Mesothelial cell of epicardium (in vitro differentiated cells): ENCODE measurements around the gene DRC7. TPM values are rescaled to one million over a fixed set of nuclear protein-coding genes. Genes with fewer than 3 reads are reported as not detected.

Experiments
- DNase-seq, 2 experiments: peaks; one replicate each; pipeline ENCODE4 v3.0.0; 2021; ENCODE audit warnings: low spot score in 2 of 2; ENCODE audit not compliant: unreplicated experiment in 2 of 2
- H3K27ac Mint-ChIP-seq: 2 replicates; pipeline ENCODE4 v1.8.0; 2021; ENCODE audit warnings: mixed read lengths
- H3K27me3 Mint-ChIP-seq: 2 replicates; pipeline ENCODE4 v1.8.0; 2021; ENCODE audit warnings: low read depth, mixed read lengths
- H3K36me3 Mint-ChIP-seq: 2 replicates; pipeline ENCODE4 v1.8.0; 2021; ENCODE audit warnings: mixed read lengths
- H3K4me1 Mint-ChIP-seq: 2 replicates; pipeline ENCODE4 v1.8.0; 2021; ENCODE audit warnings: mixed read lengths
- H3K4me3 Mint-ChIP-seq: 2 replicates; pipeline ENCODE4 v1.8.0; 2021; ENCODE audit warnings: mild to moderate bottlenecking, moderate library complexity, mixed read lengths
- H3K9me3 Mint-ChIP-seq: 2 replicates; pipeline ENCODE4 v1.8.0; 2021; ENCODE audit warnings: mixed read lengths
- total RNA-seq: library from RNA; stranded (reverse); gene quantifications from 3 replicates; pipeline ENCODE4 v1.2.1, GENCODE V29; 2021
- TF ChIP-seq, protein P1 (sequence below): fragments of 200-600 bp; sonication (generic); IDR thresholded peaks from one replicate; pipeline ENCODE4 v1.5.0; 2021; ENCODE audit warnings: antibody characterized with exemption; ENCODE audit not compliant: unreplicated experiment

The DRC7 gene
- total RNA-seq, 1 donor from 2014 or later, result not detected

DNA sequence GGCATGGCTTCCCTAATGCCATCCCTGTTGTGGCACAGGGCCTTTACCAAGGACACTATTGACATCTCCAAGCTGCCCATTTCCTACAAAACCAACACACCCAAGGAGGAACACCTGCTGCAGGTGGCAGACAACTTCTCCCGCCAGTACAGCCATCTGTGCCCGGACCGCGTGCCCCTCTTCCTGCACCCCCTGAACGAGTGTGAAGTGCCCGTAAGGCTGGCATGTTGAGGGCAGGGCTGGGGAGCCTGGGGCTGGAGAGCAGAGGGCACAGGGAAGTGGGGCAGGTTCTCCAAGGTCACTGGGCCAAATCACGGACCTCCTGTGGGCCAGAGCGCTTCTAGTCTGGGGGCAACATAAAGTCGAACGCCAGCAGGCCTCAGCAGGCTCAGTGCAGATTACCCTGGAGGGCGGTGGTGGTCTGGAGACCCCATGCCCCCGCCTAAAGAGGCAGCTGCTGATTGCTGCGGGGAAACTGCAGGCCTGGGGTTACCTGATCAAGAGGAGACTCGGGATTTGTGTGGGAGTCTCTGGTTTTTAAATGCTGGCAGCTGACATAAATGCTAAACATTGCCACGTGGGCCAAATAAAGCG lies 4.3 kb downstream of the DRC7 start:
- Mint-ChIP-seq H3K36me3 (no peaks in the 10 kb centered on the region), H3K27me3 (no peaks in the 10 kb centered on the region), H3K4me3 (no peak overlapping the region), H3K27ac (no peak overlapping the region), H3K4me1 (peaks cover 20% of the 10 kb centered on the region), H3K9me3 (no peaks in the 10 kb centered on the region)
- DNase-seq, result no peak
- TF ChIP-seq, protein P1, sequence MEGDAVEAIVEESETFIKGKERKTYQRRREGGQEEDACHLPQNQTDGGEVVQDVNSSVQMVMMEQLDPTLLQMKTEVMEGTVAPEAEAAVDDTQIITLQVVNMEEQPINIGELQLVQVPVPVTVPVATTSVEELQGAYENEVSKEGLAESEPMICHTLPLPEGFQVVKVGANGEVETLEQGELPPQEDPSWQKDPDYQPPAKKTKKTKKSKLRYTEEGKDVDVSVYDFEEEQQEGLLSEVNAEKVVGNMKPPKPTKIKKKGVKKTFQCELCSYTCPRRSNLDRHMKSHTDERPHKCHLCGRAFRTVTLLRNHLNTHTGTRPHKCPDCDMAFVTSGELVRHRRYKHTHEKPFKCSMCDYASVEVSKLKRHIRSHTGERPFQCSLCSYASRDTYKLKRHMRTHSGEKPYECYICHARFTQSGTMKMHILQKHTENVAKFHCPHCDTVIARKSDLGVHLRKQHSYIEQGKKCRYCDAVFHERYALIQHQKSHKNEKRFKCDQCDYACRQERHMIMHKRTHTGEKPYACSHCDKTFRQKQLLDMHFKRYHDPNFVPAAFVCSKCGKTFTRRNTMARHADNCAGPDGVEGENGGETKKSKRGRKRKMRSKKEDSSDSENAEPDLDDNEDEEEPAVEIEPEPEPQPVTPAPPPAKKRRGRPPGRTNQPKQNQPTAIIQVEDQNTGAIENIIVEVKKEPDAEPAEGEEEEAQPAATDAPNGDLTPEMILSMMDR, result no peak

DNA sequence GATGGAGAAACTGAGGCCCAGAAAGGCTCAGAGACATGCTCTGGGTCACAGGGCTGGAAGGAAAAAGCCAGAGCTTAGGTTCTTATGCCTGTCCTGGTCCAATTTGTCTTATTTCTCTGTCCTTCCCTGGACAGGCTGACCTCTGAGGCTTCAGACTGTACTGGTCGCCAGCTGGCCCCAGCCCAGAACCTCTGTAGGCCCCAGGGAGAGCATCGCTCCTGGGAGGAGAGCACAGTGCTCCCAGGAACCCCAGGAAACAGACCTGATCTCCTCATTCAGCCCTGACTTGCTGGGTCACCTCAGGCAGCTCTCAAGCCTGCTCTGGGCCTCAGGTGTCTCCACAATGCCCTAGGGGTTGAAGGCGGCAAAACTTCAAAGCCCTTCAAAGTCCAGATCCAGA lies 4.9 kb downstream of the DRC7 start:
- TF ChIP-seq, protein P1, result no peak
- DNase-seq, result no peak
- Mint-ChIP-seq H3K27ac (no peak overlapping the region), H3K27me3 (no peaks in the 10 kb centered on the region), H3K36me3 (no peaks in the 10 kb centered on the region), H3K4me1 (peaks cover 20% of the 10 kb centered on the region), H3K9me3 (no peaks in the 10 kb centered on the region), H3K4me3 (no peak overlapping the region)

DNA sequence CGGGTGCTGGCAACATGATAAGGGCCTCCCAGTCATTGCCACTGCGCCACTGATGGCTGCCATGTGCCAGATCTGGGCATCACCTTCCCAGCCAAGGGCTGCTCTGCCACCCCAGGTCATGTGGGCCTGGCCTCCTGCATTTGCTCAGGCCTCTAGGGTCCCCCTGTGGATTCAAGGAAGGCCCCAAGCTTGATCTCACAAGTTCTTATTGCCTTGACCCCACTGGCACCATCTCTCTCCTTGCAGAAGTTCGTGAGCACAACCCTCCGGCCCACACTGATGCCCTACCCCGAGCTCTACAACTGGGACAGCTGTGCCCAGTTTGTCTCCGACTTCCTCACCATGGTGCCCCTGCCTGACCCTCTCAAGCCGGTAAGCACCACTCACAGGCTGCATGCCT lies 5.3 kb downstream of the DRC7 start:
- Mint-ChIP-seq H3K27ac (no peak overlapping the region), H3K36me3 (no peaks in the 10 kb centered on the region), H3K9me3 (no peaks in the 10 kb centered on the region), H3K4me3 (no peak overlapping the region), H3K4me1 (peaks cover 16% of the 10 kb centered on the region), H3K27me3 (no peaks in the 10 kb centered on the region)
- TF ChIP-seq, protein P1, result no peak
- no peak for DNase-seq

DNA sequence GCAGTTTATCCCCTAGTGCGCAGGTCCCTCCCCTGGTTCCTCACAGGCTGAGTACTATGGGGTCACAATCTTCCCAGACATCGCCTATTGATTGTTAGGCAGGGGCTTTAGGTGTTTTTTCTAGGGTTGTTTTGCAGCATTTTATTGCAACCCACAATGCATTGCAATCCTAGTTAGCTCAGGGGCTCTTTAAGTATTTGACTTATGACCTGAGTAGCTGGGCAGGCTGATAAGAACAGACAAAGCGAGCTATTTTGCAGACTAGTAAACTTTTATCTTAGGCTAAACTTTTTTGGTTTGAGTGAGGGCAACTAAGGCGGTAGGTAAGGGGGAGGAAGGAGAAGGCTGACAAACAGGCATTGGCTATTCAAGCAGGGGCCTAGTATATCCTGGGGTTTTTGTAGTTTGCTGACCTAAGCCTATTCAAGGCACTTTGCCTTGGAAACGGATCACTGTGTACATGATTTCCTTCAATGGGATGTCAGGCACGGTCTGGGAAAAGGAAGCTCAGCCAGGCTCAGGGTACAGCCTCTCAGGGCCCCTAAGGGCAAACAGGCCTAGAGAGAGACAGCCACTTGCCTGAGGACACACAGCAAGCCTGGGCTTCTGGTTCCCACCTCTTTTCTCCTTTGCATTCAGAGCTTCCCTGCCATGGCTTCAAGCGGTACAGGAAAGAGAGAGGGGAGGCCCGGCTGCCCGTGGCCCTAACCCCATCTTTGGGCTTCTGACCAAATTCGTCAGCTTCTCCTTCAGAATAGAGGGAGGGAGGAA lies 6.4 kb downstream of the DRC7 start:
- Mint-ChIP-seq H3K36me3 (no peaks in the 10 kb centered on the region), H3K9me3 (no peaks in the 10 kb centered on the region), H3K27ac (peak overlapping the region; percentile 71), H3K4me1 (peaks cover 16% of the 10 kb centered on the region), H3K27me3 (no peaks in the 10 kb centered on the region), H3K4me3 (no peak overlapping the region)
- DNase-seq, result no peak
- TF ChIP-seq, protein P1, result no peak

DNA sequence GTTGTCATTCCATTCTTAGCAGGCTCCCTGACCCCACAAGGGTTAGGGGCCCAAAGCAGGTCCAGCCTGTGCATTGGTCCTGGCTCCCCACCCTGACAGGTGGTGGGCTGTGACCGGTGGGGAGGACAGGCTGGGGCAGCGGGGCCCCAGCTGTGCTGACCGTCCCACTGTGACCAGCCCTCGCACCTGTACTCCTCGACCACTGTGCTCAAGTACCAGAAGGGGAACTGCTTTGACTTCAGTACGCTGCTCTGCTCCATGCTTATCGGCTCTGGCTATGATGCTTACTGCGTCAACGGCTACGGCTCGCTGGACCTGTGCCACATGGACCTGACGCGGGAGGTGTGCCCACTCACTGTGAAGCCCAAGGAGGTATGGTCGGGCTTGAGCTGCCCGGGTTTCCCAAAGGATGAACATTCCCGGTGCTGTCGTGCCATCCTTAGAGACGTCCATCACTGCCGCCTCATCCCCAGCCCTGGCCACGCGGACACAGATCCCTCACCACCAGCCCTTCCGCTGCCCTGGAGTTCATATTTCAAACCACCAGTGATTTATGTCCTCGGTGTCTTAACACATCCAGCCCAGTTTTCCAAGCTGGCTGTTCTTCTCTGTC lies 7.3 kb downstream of the DRC7 start:
- Mint-ChIP-seq H3K36me3 (no peaks in the 10 kb centered on the region), H3K9me3 (no peaks in the 10 kb centered on the region), H3K27ac (peak overlapping the region; percentile 22), H3K4me3 (no peak overlapping the region), H3K27me3 (no peaks in the 10 kb centered on the region), H3K4me1 (peaks cover 16% of the 10 kb centered on the region)
- no peak for DNase-seq
- TF ChIP-seq, protein P1, result no peak
